K562 (cell line): ENCODE data around the gene HSF2. TPM values are rescaled to one million over a fixed set of nuclear protein-coding genes. Genes with fewer than 3 reads are reported as not detected.

Experiments used
- CHD2 ChIP-seq: IDR thresholded peaks from 2 replicates; pipeline ENCODE4 v1.6.1; 2011; ENCODE audit warnings: low read depth, low read length
- COPS2 ChIP-seq: fragments of 450-650 bp; conservative IDR thresholded peaks from 2 replicates; pipeline ENCODE4 v1.6.1; 2016; ENCODE audit warnings: mild to moderate bottlenecking, moderate library complexity
- CTCF ChIP-seq, 3 experiments: IDR thresholded peaks in 2 of 3; conservative IDR thresholded peaks in 1 of 3; 2 replicates each; pipeline ENCODE4 v1.5.1; 2011 to 2012; ENCODE audit warnings: low read length in 3 of 3, mild to moderate bottlenecking in 3 of 3, control low read depth in 2 of 3, improper control_type of control experiment in 1 of 3, inconsistent platforms in 1 of 3, low read depth in 1 of 3, mixed read lengths in 1 of 3, moderate library complexity in 1 of 3; ENCODE audit not compliant: insufficient read depth in 2 of 3
- DPF2 ChIP-seq: fragments of 450-650 bp; IDR thresholded peaks from 2 replicates; pipeline ENCODE4 v1.6.1; 2016
- EP300 ChIP-seq: IDR thresholded peaks from 2 replicates; pipeline ENCODE4 v1.6.1; 2012; ENCODE audit warnings: low read length, improper control_type of control experiment
- GABPB2 ChIP-seq: fragments of 250-450 bp; sonication (Bioruptor Pico); conservative IDR thresholded peaks from 2 replicates; pipeline ENCODE4 v1.5.1; 2021; ENCODE audit warnings: mild to moderate bottlenecking
- GTF3C2 ChIP-seq: IDR thresholded peaks from 3 replicates; pipeline ENCODE4 v1.6.1; 2011; ENCODE audit warnings: borderline replicate concordance, mild to moderate bottlenecking, moderate library complexity; ENCODE audit not compliant: insufficient read length; ENCODE audit errors: extremely low read depth
- ID3 ChIP-seq, 2 experiments: fragments of 250-450 bp in 1 of 2; fragments of 450-650 bp in 1 of 2; sonication (Bioruptor Pico) in 1 of 2; IDR thresholded peaks; 2 replicates each; pipeline versions ENCODE4 v1.6.1 to v1.8.0; 2016 to 2021; ENCODE audit warnings: mild to moderate bottlenecking in 2 of 2, moderate library complexity in 2 of 2, missing compliant biosample characterization in 1 of 2, missing genetic modification characterization in 1 of 2
- IFI16 ChIP-seq: fragments of 250-450 bp; sonication (Bioruptor Pico); IDR thresholded peaks from 2 replicates; pipeline ENCODE4 v2.1.2; 2022; ENCODE audit warnings: mild to moderate bottlenecking, inconsistent platforms
- NCOA1 ChIP-seq: fragments of 450-650 bp; IDR thresholded peaks from 2 replicates; pipeline ENCODE4 v1.6.1; 2016; ENCODE audit warnings: low read depth
- NCOR1 ChIP-seq: fragments of 450-650 bp; IDR thresholded peaks from 2 replicates; pipeline ENCODE4 v1.6.1; 2016; ENCODE audit warnings: mild to moderate bottlenecking, moderate library complexity
- PHF21A ChIP-seq: fragments of 450-650 bp; IDR thresholded peaks from 2 replicates; pipeline ENCODE4 v1.6.1; 2017; ENCODE audit warnings: low read depth, borderline replicate concordance
- RBM17 ChIP-seq: fragments of 200-400 bp; formaldehyde crosslinking; IDR thresholded peaks from 2 replicates; pipeline ENCODE4 v1.6.1; 2017; ENCODE audit warnings: low read depth, mild to moderate bottlenecking, low read length, borderline replicate concordance
- TFAP4 ChIP-seq: sonication (generic); formaldehyde crosslinking; IDR thresholded peaks from 2 replicates; pipeline ENCODE4 v1.8.0; 2022; ENCODE audit warnings: missing genetic modification reagents, mild to moderate bottlenecking, moderate library complexity, borderline replicate concordance
- USF1 ChIP-seq: sonication (generic); formaldehyde crosslinking; IDR thresholded peaks from 2 replicates; pipeline ENCODE4 v1.9.0; 2022; ENCODE audit warnings: mild to moderate bottlenecking, missing genetic modification reagents
- ZNF140 ChIP-seq: fragments of 250-450 bp; sonication (Bioruptor Pico); IDR thresholded peaks from 2 replicates; pipeline ENCODE4 v1.8.0; 2021; ENCODE audit warnings: moderate library complexity, mild to moderate bottlenecking, inconsistent platforms
- ZNF143 ChIP-seq: sonication (generic); formaldehyde crosslinking; IDR thresholded peaks from 2 replicates; pipeline ENCODE4 v1.9.0; 2022; ENCODE audit warnings: mild to moderate bottlenecking, missing genetic modification reagents
- ZNF212 ChIP-seq: fragments of 450-650 bp; formaldehyde crosslinking; IDR thresholded peaks from 2 replicates; pipeline ENCODE4 v1.4.0; 2020; ENCODE audit warnings: mild to moderate bottlenecking
- ZNF354B ChIP-seq: fragments of 250-450 bp; sonication (Bioruptor Pico); IDR thresholded peaks from 2 replicates; pipeline ENCODE4 v1.4.0; 2020
- ZNF644 ChIP-seq: fragments of 200-800 bp; sonication (Bioruptor generic); IDR thresholded peaks from 2 replicates; pipeline ENCODE4 v1.6.1; 2016; ENCODE audit warnings: low read depth, missing genetic modification characterization, missing compliant biosample characterization
- ZNF75A ChIP-seq: fragments of 450-650 bp; formaldehyde crosslinking; IDR thresholded peaks from 2 replicates; pipeline ENCODE4 v1.4.0; 2020; ENCODE audit warnings: mild to moderate bottlenecking
- ZNF766 ChIP-seq: fragments of 200-800 bp; sonication (Bioruptor generic); conservative IDR thresholded peaks from 2 replicates; pipeline ENCODE4 v1.6.1; 2016; ENCODE audit warnings: missing genetic modification characterization, missing compliant biosample characterization
- polyA plus RNA-seq, 8 experiments: library from polyadenylated mRNA; depleted of rRNA in 4 of 8; stranded (reverse) in 5 of 8; unstranded in 3 of 8; fragments of >200 nt; fragmentation: Nextera tagmentation in 2 of 8; fragmentation: Illumina TruSeq in 1 of 8; extraction: Ambion mirVana in 2 of 8; extraction: Trizol in 1 of 8; gene quantifications; 2 replicates each; pipeline versions ENCODE4 v1.2.1 to v1.2.3, GENCODE V29; 2011 to 2014; ENCODE audit warnings: inconsistent platforms in 1 of 8, missing spikeins in 1 of 8
- total RNA-seq, 7 experiments: library from RNA; depleted of rRNA in 6 of 7; stranded (reverse); fragments of >200 nt in 6 of 7; fragmentation: Illumina TruSeq in 2 of 7; extraction: Trizol in 2 of 7; gene quantifications; 2 replicates each; pipeline versions ENCODE4 v1.2.1 to v1.2.3, GENCODE V29; 2011 to 2021; ENCODE audit warnings: low replicate concordance in 1 of 7

HSF2 gene
- total and polyA plus RNA-seq, 9 of the 15 experiments (the other 6 are each of a cell fraction or from before 2014, with no cell fraction given) = 19.1 to 73.1 (median 29.2) TPM

GRCh38 chr6:122399348-122400120, at the start of gene HSF2 (continued):
- TF ChIP-seq CTCF (IDR thresholded peaks at IDR 0.05 in 2 of 3, conservative IDR thresholded peaks at IDR 0.05 in 1 of 3; ENCODE audit: insufficient read depth in 2 of 3, low read depth in 1 of 3, low read length in 3 of 3) = peak in 2 of 3 experiments; percentile 31 to 37; a peak in 3 of 6 replicates
- TF ChIP-seq NCOA1 = no peak
- TF ChIP-seq TFAP4 (CRISPR knock-in tag) = peak; percentile 76
- no peak for TF ChIP-seq ZNF644 (tag)
- no peak for TF ChIP-seq ZNF354B (CRISPR knock-in tag)
- no peak for TF ChIP-seq DPF2
- no peak for TF ChIP-seq GABPB2 (CRISPR knock-in tag)
- TF ChIP-seq ZNF75A (CRISPR knock-in tag) = no peak
- TF ChIP-seq RBM17 = no peak
- TF ChIP-seq ID3 (CRISPR knock-in tag; IDR thresholded peaks at IDR 0.05) = no peak
- TF ChIP-seq ID3 (tag; IDR thresholded peaks at IDR 0.05) = no peak
- no peak for TF ChIP-seq NCOR1
- no peak for TF ChIP-seq ZNF140 (CRISPR knock-in tag)
- TF ChIP-seq CHD2 = peak; percentile 66; the same call in 1 of the 2 replicates
- TF ChIP-seq GTF3C2 = no peak
- no peak for TF ChIP-seq ZNF143 (CRISPR knock-in tag)
- TF ChIP-seq IFI16 (CRISPR knock-in tag) = no peak
- TF ChIP-seq COPS2 = no peak
- peak; percentile 94 for TF ChIP-seq USF1 (CRISPR knock-in tag)
- TF ChIP-seq ZNF212 (CRISPR knock-in tag) = no peak
- TF ChIP-seq PHF21A = no peak
- TF ChIP-seq EP300 = no peak
- TF ChIP-seq ZNF766 (CRISPR knock-in tag) = no peak
